Measurements from ENCODE around the gene SWAP70.

SWAP70 gene

GRCh38 chr11:9790703-9791102, 126.8 kb downstream of the SWAP70 start:
- no peak for TF ChIP-seq CTCF (IDR thresholded peaks at IDR 0.05; ENCODE audit: low read depth, low read length, missing control alignments)
- no peak for DNase-seq
- no peak overlapping the region for H3K4me3 ChIP-seq (ENCODE audit: low read depth, low read length)
- in situ Hi-C loops (cut with HindIII; ENCODE audit: low pct_ligation_motif_present, low sequenced_read_pairs), result no loop called here
- H3K36me3 ChIP-seq (replicated peaks), result peaks cover 12% of the 10 kb centered on the region
- no peaks in the 10 kb centered on the region for H3K27me3 ChIP-seq (replicated peaks)
- no peak overlapping the region for H3K27ac ChIP-seq

- Histone ChIP-seq H3K27me3 (replicated peaks) (no peaks in the 10 kb centered on the region), H3K36me3 (replicated peaks) (no peaks in the 10 kb centered on the region), H3K27ac (no peak overlapping the region), H3K4me3 (ENCODE audit: low read depth, low read length) (no peak overlapping the region)
- in situ Hi-C loops (cut with HindIII; ENCODE audit: low pct_ligation_motif_present, low sequenced_read_pairs), result no loop called here
- no peak for DNase-seq
- no peak for TF ChIP-seq CTCF (IDR thresholded peaks at IDR 0.05; ENCODE audit: low read depth, low read length, missing control alignments)
Measured at GRCh38 chr11:9796266-9796665, 132.4 kb downstream of the SWAP70 start.

- no peak for DNase-seq
- H3K27ac ChIP-seq, result no peak overlapping the region
- in situ Hi-C loops (cut with HindIII; ENCODE audit: low pct_ligation_motif_present, low sequenced_read_pairs), result no loop called here
- H3K36me3 ChIP-seq (replicated peaks), result no peaks in the 10 kb centered on the region
- no peak for TF ChIP-seq CTCF (IDR thresholded peaks at IDR 0.05; ENCODE audit: low read depth, low read length, missing control alignments)
- H3K4me3 ChIP-seq (ENCODE audit: low read depth, low read length), result no peak overlapping the region
- no peaks in the 10 kb centered on the region for H3K27me3 ChIP-seq (replicated peaks)
Measured at GRCh38 chr11:9796854-9797253, 133.0 kb downstream of the SWAP70 start.

- Histone ChIP-seq H3K27me3 (replicated peaks) (no peaks in the 10 kb centered on the region), H3K4me3 (ENCODE audit: low read depth, low read length) (no peak overlapping the region), H3K27ac (no peak overlapping the region), H3K36me3 (replicated peaks) (no peaks in the 10 kb centered on the region)
- in situ Hi-C loops (cut with HindIII; ENCODE audit: low pct_ligation_motif_present, low sequenced_read_pairs), result no loop called here
- DNase-seq, result no peak
- TF ChIP-seq CTCF (IDR thresholded peaks at IDR 0.05; ENCODE audit: low read depth, low read length, missing control alignments), result no peak
Measured at GRCh38 chr11:9797300-9797699, 133.4 kb downstream of the SWAP70 start.

GRCh38 chr11:9799886-9800285, 136.0 kb downstream of the SWAP70 start:
- in situ Hi-C loops (cut with HindIII; ENCODE audit: low pct_ligation_motif_present, low sequenced_read_pairs), result no loop called here
- no peak for DNase-seq

More at GRCh38 chr11:9799886-9800285, 136.0 kb downstream of the SWAP70 start:
- Histone ChIP-seq H3K36me3 (replicated peaks) (no peaks in the 10 kb centered on the region), H3K27ac (no peak overlapping the region), H3K4me3 (ENCODE audit: low read depth, low read length) (no peak overlapping the region), H3K27me3 (replicated peaks) (no peaks in the 10 kb centered on the region)
- no peak for TF ChIP-seq CTCF (IDR thresholded peaks at IDR 0.05; ENCODE audit: low read depth, low read length, missing control alignments)
